HL-60 (cell line): ENCODE data around the gene DGUOK.

Source experiments
- DNase-seq, 2 experiments: peaks; one replicate each; pipeline ENCODE4 v3.0.0-alpha.2; 2010 to 2020; ENCODE audit warnings: low read depth in 1 of 2, low spot score in 1 of 2
- H3K27ac ChIP-seq: fragments of 250-450 bp; sonication (Bioruptor Pico); replicated peaks from 2 replicates; pipeline ENCODE4 v1.5.1; 2020; ENCODE audit warnings: mild to moderate bottlenecking, moderate library complexity
- H3K27me3 ChIP-seq: fragments of 250-450 bp; sonication (Bioruptor Pico); 2 replicates; pipeline ENCODE4 v1.5.1; 2021; ENCODE audit warnings: mild to moderate bottlenecking, moderate library complexity; ENCODE audit not compliant: insufficient read depth, poor library complexity, severe bottlenecking
- H3K4me3 ChIP-seq: replicated peaks from 2 replicates; pipeline ENCODE4 v1.5.1; 2011; ENCODE audit warnings: mild to moderate bottlenecking, control low read depth, low read length; ENCODE audit not compliant: insufficient read depth
- GABPA ChIP-seq: IDR thresholded peaks from 2 replicates; pipeline ENCODE4 v1.6.1; 2012; ENCODE audit warnings: low read depth
- POLR2AphosphoS5 ChIP-seq: IDR thresholded peaks from 2 replicates; pipeline ENCODE4 v1.6.1; 2012; ENCODE audit warnings: low read depth
- SPI1 ChIP-seq: IDR thresholded peaks from 2 replicates; pipeline ENCODE4 v1.6.1; 2012; ENCODE audit warnings: low read depth, mild to moderate bottlenecking, borderline replicate concordance
- TF ChIP-seq, protein P1 (sequence below): IDR thresholded peaks from 2 replicates; pipeline ENCODE4 v1.6.1; 2012; ENCODE audit warnings: low read depth; ENCODE audit not compliant: insufficient replicate concordance
- TF ChIP-seq, protein P2 (sequence below): IDR thresholded peaks from one replicate; pipeline ENCODE4 v1.5.1; 2011; ENCODE audit warnings: low read length, control low read depth, inconsistent platforms; ENCODE audit not compliant: insufficient read depth

The DGUOK gene

DNA sequence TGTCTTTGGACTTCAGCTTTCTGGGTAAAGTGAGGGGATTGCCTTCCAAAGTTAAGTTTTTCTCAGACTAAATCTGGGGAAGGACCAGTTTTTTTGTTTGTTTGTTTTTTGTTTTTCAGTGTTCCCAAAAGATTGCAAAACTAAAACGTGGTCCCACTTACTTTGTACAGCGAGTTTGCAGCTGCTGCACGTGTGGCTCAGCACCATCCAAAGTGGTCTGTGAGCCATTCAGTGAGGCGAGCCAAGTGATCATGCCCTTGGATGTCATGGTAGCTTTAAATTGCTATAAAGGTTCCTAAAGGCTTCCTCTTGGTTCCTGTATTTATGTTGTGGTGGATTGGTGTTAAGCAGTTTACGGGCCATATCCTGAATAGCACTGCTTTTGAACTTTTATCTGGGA lies 81.0 kb downstream of the DGUOK start:
- TF ChIP-seq, protein P1, sequence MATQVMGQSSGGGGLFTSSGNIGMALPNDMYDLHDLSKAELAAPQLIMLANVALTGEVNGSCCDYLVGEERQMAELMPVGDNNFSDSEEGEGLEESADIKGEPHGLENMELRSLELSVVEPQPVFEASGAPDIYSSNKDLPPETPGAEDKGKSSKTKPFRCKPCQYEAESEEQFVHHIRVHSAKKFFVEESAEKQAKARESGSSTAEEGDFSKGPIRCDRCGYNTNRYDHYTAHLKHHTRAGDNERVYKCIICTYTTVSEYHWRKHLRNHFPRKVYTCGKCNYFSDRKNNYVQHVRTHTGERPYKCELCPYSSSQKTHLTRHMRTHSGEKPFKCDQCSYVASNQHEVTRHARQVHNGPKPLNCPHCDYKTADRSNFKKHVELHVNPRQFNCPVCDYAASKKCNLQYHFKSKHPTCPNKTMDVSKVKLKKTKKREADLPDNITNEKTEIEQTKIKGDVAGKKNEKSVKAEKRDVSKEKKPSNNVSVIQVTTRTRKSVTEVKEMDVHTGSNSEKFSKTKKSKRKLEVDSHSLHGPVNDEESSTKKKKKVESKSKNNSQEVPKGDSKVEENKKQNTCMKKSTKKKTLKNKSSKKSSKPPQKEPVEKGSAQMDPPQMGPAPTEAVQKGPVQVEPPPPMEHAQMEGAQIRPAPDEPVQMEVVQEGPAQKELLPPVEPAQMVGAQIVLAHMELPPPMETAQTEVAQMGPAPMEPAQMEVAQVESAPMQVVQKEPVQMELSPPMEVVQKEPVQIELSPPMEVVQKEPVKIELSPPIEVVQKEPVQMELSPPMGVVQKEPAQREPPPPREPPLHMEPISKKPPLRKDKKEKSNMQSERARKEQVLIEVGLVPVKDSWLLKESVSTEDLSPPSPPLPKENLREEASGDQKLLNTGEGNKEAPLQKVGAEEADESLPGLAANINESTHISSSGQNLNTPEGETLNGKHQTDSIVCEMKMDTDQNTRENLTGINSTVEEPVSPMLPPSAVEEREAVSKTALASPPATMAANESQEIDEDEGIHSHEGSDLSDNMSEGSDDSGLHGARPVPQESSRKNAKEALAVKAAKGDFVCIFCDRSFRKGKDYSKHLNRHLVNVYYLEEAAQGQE = no peak
- TF ChIP-seq, protein P2, sequence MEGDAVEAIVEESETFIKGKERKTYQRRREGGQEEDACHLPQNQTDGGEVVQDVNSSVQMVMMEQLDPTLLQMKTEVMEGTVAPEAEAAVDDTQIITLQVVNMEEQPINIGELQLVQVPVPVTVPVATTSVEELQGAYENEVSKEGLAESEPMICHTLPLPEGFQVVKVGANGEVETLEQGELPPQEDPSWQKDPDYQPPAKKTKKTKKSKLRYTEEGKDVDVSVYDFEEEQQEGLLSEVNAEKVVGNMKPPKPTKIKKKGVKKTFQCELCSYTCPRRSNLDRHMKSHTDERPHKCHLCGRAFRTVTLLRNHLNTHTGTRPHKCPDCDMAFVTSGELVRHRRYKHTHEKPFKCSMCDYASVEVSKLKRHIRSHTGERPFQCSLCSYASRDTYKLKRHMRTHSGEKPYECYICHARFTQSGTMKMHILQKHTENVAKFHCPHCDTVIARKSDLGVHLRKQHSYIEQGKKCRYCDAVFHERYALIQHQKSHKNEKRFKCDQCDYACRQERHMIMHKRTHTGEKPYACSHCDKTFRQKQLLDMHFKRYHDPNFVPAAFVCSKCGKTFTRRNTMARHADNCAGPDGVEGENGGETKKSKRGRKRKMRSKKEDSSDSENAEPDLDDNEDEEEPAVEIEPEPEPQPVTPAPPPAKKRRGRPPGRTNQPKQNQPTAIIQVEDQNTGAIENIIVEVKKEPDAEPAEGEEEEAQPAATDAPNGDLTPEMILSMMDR = no peak
- TF ChIP-seq POLR2AphosphoS5 (no peak), SPI1 (no peak), GABPA (no peak)
- no peak overlapping the region for H3K4me3 ChIP-seq
- H3K27ac ChIP-seq = no peak overlapping the region
- no peak for DNase-seq
- no peaks in the 10 kb centered on the region for H3K27me3 ChIP-seq
